GM23338 (cell line): ENCODE data around the gene ADGRD2. TPM values are rescaled to one million over a fixed set of nuclear protein-coding genes. Genes with fewer than 3 reads are reported as not detected.

Source experiments
- ATAC-seq: fragments of 200-7000 bp; cut with Tn5 transposase; 3 replicates; pipeline ENCODE4 v1.9.1; 2020
- DNase-seq: peaks from one replicate; pipeline ENCODE4 v3.0.0-alpha.2; 2015; ENCODE audit warnings: low spot score
- H2AFZ ChIP-seq: fragments of 200-600 bp; sonication (generic); 2 replicates; pipeline ENCODE4 v1.8.0; 2016; ENCODE audit warnings: antibody characterized with exemption, mild to moderate bottlenecking, moderate library complexity
- H3F3A ChIP-seq: fragments of 200-600 bp; sonication (generic); replicated peaks from 2 replicates; pipeline ENCODE4 v1.8.0; 2017; ENCODE audit warnings: antibody characterized with exemption, mixed run types, low read depth
- H3K27ac ChIP-seq: fragments of 200-600 bp; sonication (generic); 2 replicates; pipeline ENCODE4 v1.6.1; 2016; ENCODE audit warnings: low read depth
- H3K27me3 ChIP-seq: fragments of 200-600 bp; sonication (generic); 2 replicates; pipeline ENCODE4 v1.8.0; 2016; ENCODE audit warnings: mild to moderate bottlenecking, mixed run types, moderate library complexity; ENCODE audit not compliant: insufficient read depth
- H3K36me3 ChIP-seq: fragments of 200-600 bp; sonication (generic); 2 replicates; pipeline ENCODE4 v1.8.0; 2016; ENCODE audit warnings: mild to moderate bottlenecking; ENCODE audit not compliant: insufficient read depth
- H3K4me1 ChIP-seq: fragments of 200-600 bp; sonication (generic); 2 replicates; pipeline ENCODE4 v1.8.0; 2016; ENCODE audit warnings: mild to moderate bottlenecking, moderate library complexity; ENCODE audit not compliant: insufficient read depth
- H3K4me2 ChIP-seq: fragments of 200-600 bp; sonication (generic); 2 replicates; pipeline ENCODE4 v1.7.1; 2017; ENCODE audit warnings: mixed run types
- H3K4me3 ChIP-seq: fragments of 200-600 bp; sonication (generic); 2 replicates; pipeline ENCODE4 v1.6.1; 2016; ENCODE audit warnings: mixed run types
- H3K79me2 ChIP-seq: fragments of 200-600 bp; sonication (generic); replicated peaks from 2 replicates; pipeline ENCODE4 v1.8.0; 2017; ENCODE audit warnings: mild to moderate bottlenecking; ENCODE audit not compliant: insufficient read depth
- H3K9me2 ChIP-seq: fragments of 200-600 bp; sonication (generic); 2 replicates; pipeline ENCODE4 v1.8.0; 2017; ENCODE audit not compliant: insufficient read depth
- H4K20me1 ChIP-seq: fragments of 200-600 bp; sonication (generic); replicated peaks from 2 replicates; pipeline ENCODE4 v1.8.0; 2017; ENCODE audit warnings: mild to moderate bottlenecking; ENCODE audit not compliant: insufficient read depth
- H3K27ac Mint-ChIP-seq: 2 replicates; pipeline ENCODE4 v1.8.0; 2020; ENCODE audit warnings: inconsistent platforms, mild to moderate bottlenecking, moderate library complexity, mixed read lengths
- H3K27me3 Mint-ChIP-seq: 3 replicates; pipeline ENCODE4 v1.8.0; 2022; ENCODE audit warnings: low read depth, mild to moderate bottlenecking, moderate library complexity, mixed read lengths, inconsistent platforms; ENCODE audit not compliant: insufficient read depth, poor library complexity
- H3K36me3 Mint-ChIP-seq: 3 replicates; pipeline ENCODE4 v1.8.0; 2021; ENCODE audit warnings: low read depth, mild to moderate bottlenecking, inconsistent platforms, moderate library complexity, mixed read lengths
- H3K4me1 Mint-ChIP-seq: 3 replicates; pipeline ENCODE4 v1.8.0; 2020; ENCODE audit warnings: mild to moderate bottlenecking, inconsistent platforms, mixed read lengths
- H3K4me3 Mint-ChIP-seq: 3 replicates; pipeline ENCODE4 v1.8.0; 2021; ENCODE audit warnings: moderate library complexity, mild to moderate bottlenecking, inconsistent platforms, mixed read lengths
- H3K9me3 Mint-ChIP-seq: 3 replicates; pipeline ENCODE4 v1.8.0; 2020; ENCODE audit warnings: moderate library complexity, mild to moderate bottlenecking, inconsistent platforms, mixed read lengths
- CREB1 ChIP-seq: fragments of 250-450 bp; sonication (Bioruptor Pico); IDR thresholded peaks from 2 replicates; pipeline ENCODE4 v1.5.0; 2020; ENCODE audit warnings: low read depth, mild to moderate bottlenecking, moderate library complexity
- EZH2phosphoT487 ChIP-seq: fragments of 200-600 bp; sonication (generic); IDR thresholded peaks from one replicate; pipeline ENCODE4 v1.8.1; 2018; ENCODE audit warnings: antibody characterized with exemption; ENCODE audit not compliant: unreplicated experiment
- NANOG ChIP-seq: IDR thresholded peaks from 2 replicates; pipeline ENCODE4 v1.6.1; 2016; ENCODE audit warnings: antibody characterized with exemption, borderline replicate concordance
- STAT1 ChIP-seq: IDR thresholded peaks from one replicate; pipeline ENCODE4 v1.6.1; 2016; ENCODE audit warnings: antibody characterized with exemption; ENCODE audit not compliant: unreplicated experiment
- ZNF114 ChIP-seq: fragments of 250-450 bp; sonication (Bioruptor Pico); IDR thresholded peaks from 2 replicates; pipeline ENCODE4 v1.5.0; 2020; ENCODE audit warnings: mild to moderate bottlenecking, moderate library complexity
- polyA plus RNA-seq: library from polyadenylated mRNA; unstranded; fragments of >200 nt; fragmentation: Nextera tagmentation; extraction: Ambion mirVana; gene quantifications from 2 replicates; pipeline ENCODE4 v1.2.1, GENCODE V29; 2016
- total RNA-seq: library from RNA; depleted of rRNA; stranded (reverse); fragments of >200 nt; shearing (Covaris generic); gene quantifications from 2 replicates; pipeline ENCODE4 v1.2.3, GENCODE V29; 2014
- TF ChIP-seq, protein P1 (sequence below): IDR thresholded peaks from 2 replicates; pipeline ENCODE4 v1.6.1; 2016; ENCODE audit warnings: antibody characterized with exemption
- TF ChIP-seq, protein P2 (sequence below): IDR thresholded peaks from one replicate; pipeline ENCODE4 v1.6.1; 2018; ENCODE audit warnings: antibody characterized with exemption; ENCODE audit not compliant: unreplicated experiment
- TF ChIP-seq, protein P3 (sequence below): fragments of 250-450 bp; sonication (Bioruptor Pico); IDR thresholded peaks from 2 replicates; pipeline ENCODE4 v1.5.0; 2020; ENCODE audit warnings: mild to moderate bottlenecking, moderate library complexity
- TF ChIP-seq, protein P4 (sequence below), 2 experiments: fragments of 200-600 bp in 1 of 2; sonication (generic) in 1 of 2; conservative IDR thresholded peaks; 2 replicates each; pipeline versions ENCODE4 v1.5.1 to v1.6.1; 2016 to 2017; ENCODE audit warnings: antibody characterized with exemption in 2 of 2, low read depth in 2 of 2, mild to moderate bottlenecking in 2 of 2, moderate library complexity in 1 of 2

Gene ADGRD2
- total and polyA plus RNA-seq, 2 experiments from 2014 or later: 0.45 to 0.78 TPM

DNA sequence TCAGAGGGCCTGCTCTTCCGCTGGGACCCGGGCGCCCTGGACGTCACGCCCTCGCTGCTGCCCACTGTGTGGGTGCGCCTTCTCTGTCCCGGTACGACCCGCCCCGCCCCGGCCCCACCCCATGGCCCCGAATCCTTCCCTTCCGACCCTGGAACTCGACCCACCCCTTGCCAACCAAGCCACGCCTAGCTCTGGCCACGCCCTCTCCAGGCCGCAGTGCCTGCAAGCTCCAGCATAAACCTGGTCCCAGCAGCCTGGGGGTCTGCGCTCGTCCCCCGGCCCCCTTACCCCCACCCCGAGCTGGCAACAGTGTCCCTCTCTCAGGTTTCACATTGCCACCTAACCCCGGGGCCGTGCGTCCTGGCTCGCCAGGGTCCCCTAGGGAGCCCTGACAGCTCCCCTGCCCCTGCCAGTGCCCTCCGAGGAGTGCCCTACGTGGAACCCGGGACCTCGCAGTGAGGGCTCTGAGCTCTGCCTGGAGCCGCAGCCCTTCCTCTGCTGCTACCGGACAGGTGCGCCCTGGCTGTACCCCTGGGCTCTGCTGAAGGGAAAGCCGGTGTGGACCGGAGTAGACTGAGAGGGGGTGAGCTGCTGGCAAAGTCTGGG lies 3.4 kb downstream of the ADGRD2 start:
- peak; percentile 83 for DNase-seq
- Histone ChIP-seq H3K4me3 (peak overlapping the region; percentile 47), H3K4me1 (0 out of 2 replicates have a peak, but pooled peaks cover 8% of the 10 kb centered on the region), H3K79me2 (no peaks in the 10 kb centered on the region), H3K27me3 (peaks cover 27% of the 10 kb centered on the region), H4K20me1 (no peaks in the 10 kb centered on the region), H2AFZ (peak overlapping the region; percentile 72; the same call in 1 of the 2 replicates), H3F3A (0 out of 2 replicates have a peak, but pooled peaks cover 9% of the 10 kb centered on the region), H3K36me3 (no peaks in the 10 kb centered on the region), H3K9me2 (no peaks in the 10 kb centered on the region), H3K27ac (no peak overlapping the region), H3K4me2 (peak overlapping the region; percentile 76)
- H3K27me3 Mint-ChIP-seq: peaks cover 32% of the 10 kb centered on the region
- H3K36me3 Mint-ChIP-seq: no peaks in the 10 kb centered on the region
- H3K9me3 Mint-ChIP-seq: no peaks in the 10 kb centered on the region; the same call in 2 of the 3 replicates
- H3K27ac Mint-ChIP-seq: no peak overlapping the region
- peaks cover 17% of the 10 kb centered on the region for H3K4me1 Mint-ChIP-seq
- TF ChIP-seq EZH2phosphoT487: no peak
- TF ChIP-seq, protein P1, sequence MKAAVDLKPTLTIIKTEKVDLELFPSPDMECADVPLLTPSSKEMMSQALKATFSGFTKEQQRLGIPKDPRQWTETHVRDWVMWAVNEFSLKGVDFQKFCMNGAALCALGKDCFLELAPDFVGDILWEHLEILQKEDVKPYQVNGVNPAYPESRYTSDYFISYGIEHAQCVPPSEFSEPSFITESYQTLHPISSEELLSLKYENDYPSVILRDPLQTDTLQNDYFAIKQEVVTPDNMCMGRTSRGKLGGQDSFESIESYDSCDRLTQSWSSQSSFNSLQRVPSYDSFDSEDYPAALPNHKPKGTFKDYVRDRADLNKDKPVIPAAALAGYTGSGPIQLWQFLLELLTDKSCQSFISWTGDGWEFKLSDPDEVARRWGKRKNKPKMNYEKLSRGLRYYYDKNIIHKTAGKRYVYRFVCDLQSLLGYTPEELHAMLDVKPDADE: no peak
- no peak for TF ChIP-seq ZNF114 (CRISPR knock-in tag)
- TF ChIP-seq, protein P2, sequence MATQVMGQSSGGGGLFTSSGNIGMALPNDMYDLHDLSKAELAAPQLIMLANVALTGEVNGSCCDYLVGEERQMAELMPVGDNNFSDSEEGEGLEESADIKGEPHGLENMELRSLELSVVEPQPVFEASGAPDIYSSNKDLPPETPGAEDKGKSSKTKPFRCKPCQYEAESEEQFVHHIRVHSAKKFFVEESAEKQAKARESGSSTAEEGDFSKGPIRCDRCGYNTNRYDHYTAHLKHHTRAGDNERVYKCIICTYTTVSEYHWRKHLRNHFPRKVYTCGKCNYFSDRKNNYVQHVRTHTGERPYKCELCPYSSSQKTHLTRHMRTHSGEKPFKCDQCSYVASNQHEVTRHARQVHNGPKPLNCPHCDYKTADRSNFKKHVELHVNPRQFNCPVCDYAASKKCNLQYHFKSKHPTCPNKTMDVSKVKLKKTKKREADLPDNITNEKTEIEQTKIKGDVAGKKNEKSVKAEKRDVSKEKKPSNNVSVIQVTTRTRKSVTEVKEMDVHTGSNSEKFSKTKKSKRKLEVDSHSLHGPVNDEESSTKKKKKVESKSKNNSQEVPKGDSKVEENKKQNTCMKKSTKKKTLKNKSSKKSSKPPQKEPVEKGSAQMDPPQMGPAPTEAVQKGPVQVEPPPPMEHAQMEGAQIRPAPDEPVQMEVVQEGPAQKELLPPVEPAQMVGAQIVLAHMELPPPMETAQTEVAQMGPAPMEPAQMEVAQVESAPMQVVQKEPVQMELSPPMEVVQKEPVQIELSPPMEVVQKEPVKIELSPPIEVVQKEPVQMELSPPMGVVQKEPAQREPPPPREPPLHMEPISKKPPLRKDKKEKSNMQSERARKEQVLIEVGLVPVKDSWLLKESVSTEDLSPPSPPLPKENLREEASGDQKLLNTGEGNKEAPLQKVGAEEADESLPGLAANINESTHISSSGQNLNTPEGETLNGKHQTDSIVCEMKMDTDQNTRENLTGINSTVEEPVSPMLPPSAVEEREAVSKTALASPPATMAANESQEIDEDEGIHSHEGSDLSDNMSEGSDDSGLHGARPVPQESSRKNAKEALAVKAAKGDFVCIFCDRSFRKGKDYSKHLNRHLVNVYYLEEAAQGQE: no peak
- TF ChIP-seq CREB1 (CRISPR knock-in tag): no peak
- TF ChIP-seq, protein P3, sequence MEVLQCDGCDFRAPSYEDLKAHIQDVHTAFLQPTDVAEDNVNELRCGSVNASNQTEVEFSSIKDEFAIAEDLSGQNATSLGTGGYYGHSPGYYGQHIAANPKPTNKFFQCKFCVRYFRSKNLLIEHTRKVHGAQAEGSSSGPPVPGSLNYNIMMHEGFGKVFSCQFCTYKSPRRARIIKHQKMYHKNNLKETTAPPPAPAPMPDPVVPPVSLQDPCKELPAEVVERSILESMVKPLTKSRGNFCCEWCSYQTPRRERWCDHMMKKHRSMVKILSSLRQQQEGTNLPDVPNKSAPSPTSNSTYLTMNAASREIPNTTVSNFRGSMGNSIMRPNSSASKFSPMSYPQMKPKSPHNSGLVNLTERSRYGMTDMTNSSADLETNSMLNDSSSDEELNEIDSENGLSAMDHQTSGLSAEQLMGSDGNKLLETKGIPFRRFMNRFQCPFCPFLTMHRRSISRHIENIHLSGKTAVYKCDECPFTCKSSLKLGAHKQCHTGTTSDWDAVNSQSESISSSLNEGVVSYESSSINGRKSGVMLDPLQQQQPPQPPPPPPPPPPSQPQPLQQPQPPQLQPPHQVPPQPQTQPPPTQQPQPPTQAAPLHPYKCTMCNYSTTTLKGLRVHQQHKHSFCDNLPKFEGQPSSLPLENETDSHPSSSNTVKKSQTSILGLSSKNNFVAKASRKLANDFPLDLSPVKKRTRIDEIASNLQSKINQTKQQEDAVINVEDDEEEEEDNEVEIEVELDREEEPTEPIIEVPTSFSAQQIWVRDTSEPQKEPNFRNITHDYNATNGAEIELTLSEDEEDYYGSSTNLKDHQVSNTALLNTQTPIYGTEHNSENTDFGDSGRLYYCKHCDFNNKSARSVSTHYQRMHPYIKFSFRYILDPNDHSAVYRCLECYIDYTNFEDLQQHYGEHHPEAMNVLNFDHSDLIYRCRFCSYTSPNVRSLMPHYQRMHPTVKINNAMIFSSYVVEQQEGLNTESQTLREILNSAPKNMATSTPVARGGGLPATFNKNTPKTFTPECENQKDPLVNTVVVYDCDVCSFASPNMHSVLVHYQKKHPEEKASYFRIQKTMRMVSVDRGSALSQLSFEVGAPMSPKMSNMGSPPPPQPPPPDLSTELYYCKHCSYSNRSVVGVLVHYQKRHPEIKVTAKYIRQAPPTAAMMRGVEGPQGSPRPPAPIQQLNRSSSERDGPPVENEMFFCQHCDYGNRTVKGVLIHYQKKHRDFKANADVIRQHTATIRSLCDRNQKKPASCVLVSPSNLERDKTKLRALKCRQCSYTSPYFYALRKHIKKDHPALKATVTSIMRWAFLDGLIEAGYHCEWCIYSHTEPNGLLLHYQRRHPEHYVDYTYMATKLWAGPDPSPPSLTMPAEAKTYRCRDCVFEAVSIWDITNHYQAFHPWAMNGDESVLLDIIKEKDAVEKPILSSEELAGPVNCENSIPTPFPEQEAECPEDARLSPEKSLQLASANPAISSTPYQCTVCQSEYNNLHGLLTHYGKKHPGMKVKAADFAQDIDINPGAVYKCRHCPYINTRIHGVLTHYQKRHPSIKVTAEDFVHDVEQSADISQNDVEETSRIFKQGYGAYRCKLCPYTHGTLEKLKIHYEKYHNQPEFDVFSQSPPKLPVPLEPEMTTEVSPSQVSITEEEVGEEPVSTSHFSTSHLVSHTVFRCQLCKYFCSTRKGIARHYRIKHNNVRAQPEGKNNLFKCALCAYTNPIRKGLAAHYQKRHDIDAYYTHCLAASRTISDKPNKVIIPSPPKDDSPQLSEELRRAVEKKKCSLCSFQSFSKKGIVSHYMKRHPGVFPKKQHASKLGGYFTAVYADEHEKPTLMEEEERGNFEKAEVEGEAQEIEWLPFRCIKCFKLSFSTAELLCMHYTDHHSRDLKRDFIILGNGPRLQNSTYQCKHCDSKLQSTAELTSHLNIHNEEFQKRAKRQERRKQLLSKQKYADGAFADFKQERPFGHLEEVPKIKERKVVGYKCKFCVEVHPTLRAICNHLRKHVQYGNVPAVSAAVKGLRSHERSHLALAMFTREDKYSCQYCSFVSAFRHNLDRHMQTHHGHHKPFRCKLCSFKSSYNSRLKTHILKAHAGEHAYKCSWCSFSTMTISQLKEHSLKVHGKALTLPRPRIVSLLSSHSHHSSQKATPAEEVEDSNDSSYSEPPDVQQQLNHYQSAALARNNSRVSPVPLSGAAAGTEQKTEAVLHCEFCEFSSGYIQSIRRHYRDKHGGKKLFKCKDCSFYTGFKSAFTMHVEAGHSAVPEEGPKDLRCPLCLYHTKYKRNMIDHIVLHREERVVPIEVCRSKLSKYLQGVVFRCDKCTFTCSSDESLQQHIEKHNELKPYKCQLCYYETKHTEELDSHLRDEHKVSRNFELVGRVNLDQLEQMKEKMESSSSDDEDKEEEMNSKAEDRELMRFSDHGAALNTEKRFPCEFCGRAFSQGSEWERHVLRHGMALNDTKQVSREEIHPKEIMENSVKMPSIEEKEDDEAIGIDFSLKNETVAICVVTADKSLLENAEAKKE (CRISPR knock-in tag): no peak
- TF ChIP-seq STAT1: no peak
- TF ChIP-seq NANOG: no peak
- TF ChIP-seq, protein P4, sequence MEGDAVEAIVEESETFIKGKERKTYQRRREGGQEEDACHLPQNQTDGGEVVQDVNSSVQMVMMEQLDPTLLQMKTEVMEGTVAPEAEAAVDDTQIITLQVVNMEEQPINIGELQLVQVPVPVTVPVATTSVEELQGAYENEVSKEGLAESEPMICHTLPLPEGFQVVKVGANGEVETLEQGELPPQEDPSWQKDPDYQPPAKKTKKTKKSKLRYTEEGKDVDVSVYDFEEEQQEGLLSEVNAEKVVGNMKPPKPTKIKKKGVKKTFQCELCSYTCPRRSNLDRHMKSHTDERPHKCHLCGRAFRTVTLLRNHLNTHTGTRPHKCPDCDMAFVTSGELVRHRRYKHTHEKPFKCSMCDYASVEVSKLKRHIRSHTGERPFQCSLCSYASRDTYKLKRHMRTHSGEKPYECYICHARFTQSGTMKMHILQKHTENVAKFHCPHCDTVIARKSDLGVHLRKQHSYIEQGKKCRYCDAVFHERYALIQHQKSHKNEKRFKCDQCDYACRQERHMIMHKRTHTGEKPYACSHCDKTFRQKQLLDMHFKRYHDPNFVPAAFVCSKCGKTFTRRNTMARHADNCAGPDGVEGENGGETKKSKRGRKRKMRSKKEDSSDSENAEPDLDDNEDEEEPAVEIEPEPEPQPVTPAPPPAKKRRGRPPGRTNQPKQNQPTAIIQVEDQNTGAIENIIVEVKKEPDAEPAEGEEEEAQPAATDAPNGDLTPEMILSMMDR (conservative IDR thresholded peaks at IDR 0.05; ENCODE audit: low read depth in 2 of 2): no peak
- ATAC-seq: peak; percentile 58
- H3K4me3 Mint-ChIP-seq: peak overlapping the region; percentile 55; the same call in 2 of the 3 replicates
